Fibroblast of lung (primary cell): ENCODE measurements around the gene TBL3. TPM values are rescaled to one million over a fixed set of nuclear protein-coding genes. Genes with fewer than 3 reads are reported as not detected.

Experiments
- DNase-seq, 2 donors: peaks; one replicate each; pipeline versions ENCODE4 v3.0.0 to v3.0.0-alpha.2; 2010; ENCODE audit warnings: low read depth in 2 of 2
- H2AFZ ChIP-seq: 2 replicates; pipeline ENCODE4 v1.5.1; 2012; ENCODE audit warnings: low read length, control low read depth, inconsistent platforms
- H3K27ac ChIP-seq: 2 replicates; pipeline ENCODE4 v1.5.1; 2011; ENCODE audit warnings: low read length, control low read depth; ENCODE audit not compliant: insufficient read depth
- H3K27me3 ChIP-seq: 2 replicates; pipeline ENCODE4 v1.5.1; 2011; ENCODE audit warnings: mild to moderate bottlenecking, low read length; ENCODE audit not compliant: control insufficient read depth, insufficient read depth
- H3K36me3 ChIP-seq: 2 replicates; pipeline ENCODE4 v1.5.1; 2011; ENCODE audit warnings: low read length; ENCODE audit not compliant: control insufficient read depth, insufficient read depth
- H3K4me1 ChIP-seq: 2 replicates; pipeline ENCODE4 v1.5.1; 2011; ENCODE audit warnings: low read length; ENCODE audit not compliant: control insufficient read depth, insufficient read depth; ENCODE audit errors: extremely low read depth
- H3K4me2 ChIP-seq: 2 replicates; pipeline ENCODE4 v1.5.1; 2011; ENCODE audit warnings: low read length, control low read depth; ENCODE audit not compliant: insufficient read depth; ENCODE audit errors: extremely low read depth
- H3K4me3 ChIP-seq, 4 experiments: fragments of 200-600 bp in 1 of 4; sonication (generic) in 1 of 4; replicated peaks in 1 of 4; 2 replicates each; pipeline ENCODE4 v1.5.1; 2011 to 2016; ENCODE audit warnings: low read length in 4 of 4, low read depth in 3 of 4, mild to moderate bottlenecking in 3 of 4, control low read depth in 2 of 4, inconsistent platforms in 1 of 4, mixed read lengths in 1 of 4; ENCODE audit not compliant: insufficient read depth in 1 of 4; ENCODE audit errors: control extremely low read depth in 1 of 4
- H3K79me2 ChIP-seq: 2 replicates; pipeline ENCODE4 v1.5.1; 2012; ENCODE audit warnings: mild to moderate bottlenecking, low read length, inconsistent platforms; ENCODE audit not compliant: control insufficient read depth, insufficient read depth
- H3K9ac ChIP-seq: 2 replicates; pipeline ENCODE4 v1.5.1; 2011; ENCODE audit warnings: mild to moderate bottlenecking, low read length, control low read depth; ENCODE audit not compliant: insufficient read depth
- H3K9me3 ChIP-seq: 2 replicates; pipeline ENCODE4 v1.5.1; 2012; ENCODE audit warnings: low read depth, low read length; ENCODE audit not compliant: control insufficient read depth, insufficient read depth
- H4K20me1 ChIP-seq: 2 replicates; pipeline ENCODE4 v1.5.1; 2011; ENCODE audit warnings: low read length; ENCODE audit not compliant: control insufficient read depth, insufficient read depth; ENCODE audit errors: extremely low read depth
- CTCF ChIP-seq, 2 donors: IDR thresholded peaks in 1 of 2; conservative IDR thresholded peaks in 1 of 2; 1 replicate in 1 of 2; 2 replicates in 1 of 2; pipeline ENCODE4 v1.5.1; 2011 to 2012; ENCODE audit warnings: low read length in 2 of 2, control low read depth in 1 of 2, inconsistent platforms in 1 of 2, low read depth in 1 of 2, mild to moderate bottlenecking in 1 of 2
- EZH2 ChIP-seq: IDR thresholded peaks from 2 replicates; pipeline ENCODE4 v1.5.1; 2012; ENCODE audit warnings: low read length, control low read depth, mild to moderate bottlenecking; ENCODE audit errors: missing control alignments
- polyA plus RNA-seq, 2 donors: library from polyadenylated mRNA; depleted of rRNA in 1 of 2; stranded (reverse) in 1 of 2; unstranded in 1 of 2; fragments of >200 nt; gene quantifications; 2 replicates each; pipeline ENCODE4 v1.2.1, GENCODE V29; 2011 to 2012; ENCODE audit warnings: missing spikeins in 1 of 2
- total RNA-seq: library from RNA; depleted of rRNA; stranded (reverse); fragments of >200 nt; gene quantifications from 2 replicates; pipeline ENCODE4 v1.2.1, GENCODE V29; 2014

The TBL3 gene
- total and polyA plus RNA-seq, 2 donors (not counting 1 experiment from before 2014, with no cell fraction given), result 14.6 to 20.0 TPM

GRCh38 chr16:2022723-2023091, 50.9 kb downstream of the TBL3 start:
- H3K9me3 ChIP-seq, result no peaks in the 10 kb centered on the region
- no peaks in the 10 kb centered on the region for H3K36me3 ChIP-seq
- H2AFZ ChIP-seq, result peak overlapping the region; percentile 62
- H4K20me1 ChIP-seq, result no peaks in the 10 kb centered on the region
- peak; percentile 55 to 68 for DNase-seq
- peak overlapping the region in 2 of 4 experiments; percentile 21 to 44 for H3K4me3 ChIP-seq
- H3K27ac ChIP-seq, result no peak overlapping the region
- TF ChIP-seq CTCF (conservative IDR thresholded peaks at IDR 0.05 in 1 of 2, IDR thresholded peaks at IDR 0.05 in 1 of 2; ENCODE audit: low read depth in 1 of 2, low read length in 2 of 2), result no peak
- TF ChIP-seq EZH2, result no peak
- peaks cover 4% of the 10 kb centered on the region for H3K79me2 ChIP-seq
- H3K4me2 ChIP-seq, result peak overlapping the region; percentile 75
- no peak overlapping the region for H3K9ac ChIP-seq
- peaks cover 8% of the 10 kb centered on the region for H3K27me3 ChIP-seq
- H3K4me1 ChIP-seq, result peaks cover 18% of the 10 kb centered on the region

GRCh38 chr16:2023092-2024031, 51.5 kb downstream of the TBL3 start:
- H3K9ac ChIP-seq, result peak overlapping the region; percentile 1
- peak; percentile 84 to 86 for TF ChIP-seq CTCF (conservative IDR thresholded peaks at IDR 0.05 in 1 of 2, IDR thresholded peaks at IDR 0.05 in 1 of 2; ENCODE audit: low read depth in 1 of 2, low read length in 2 of 2)
- no peak for TF ChIP-seq EZH2

GRCh38 chr16:2024032-2024420, 52.2 kb downstream of the TBL3 start:
- TF ChIP-seq EZH2 (no peak), CTCF (conservative IDR thresholded peaks at IDR 0.05 in 1 of 2, IDR thresholded peaks at IDR 0.05 in 1 of 2; ENCODE audit: low read depth in 1 of 2, low read length in 2 of 2) (no peak)
- Histone ChIP-seq H3K4me3 (no peak overlapping the region), H3K9me3 (no peaks in the 10 kb centered on the region), H2AFZ (no peak overlapping the region), H3K4me1 (peaks cover 23% of the 10 kb centered on the region), H3K36me3 (no peaks in the 10 kb centered on the region), H4K20me1 (no peaks in the 10 kb centered on the region), H3K27me3 (peaks cover 8% of the 10 kb centered on the region), H3K79me2 (peaks cover 4% of the 10 kb centered on the region), H3K9ac (no peak overlapping the region), H3K27ac (no peak overlapping the region), H3K4me2 (no peak overlapping the region)
- DNase-seq, result no peak

More at GRCh38 chr16:2023092-2024031, 51.5 kb downstream of the TBL3 start:
- Histone ChIP-seq H3K4me3 (peak overlapping the region in 3 of 4 experiments; percentile 19 to 44 (median 21)), H3K27me3 (peaks cover 8% of the 10 kb centered on the region), H4K20me1 (no peaks in the 10 kb centered on the region), H3K9me3 (no peaks in the 10 kb centered on the region), H3K4me1 (peaks cover 23% of the 10 kb centered on the region), H3K36me3 (no peaks in the 10 kb centered on the region), H2AFZ (peak overlapping the region; percentile 91), H3K4me2 (peak overlapping the region; percentile 78), H3K27ac (peak overlapping the region; percentile 43), H3K79me2 (peaks cover 4% of the 10 kb centered on the region)
- DNase-seq, result peak; percentile 71 to 84
